NB4 (cell line): ENCODE data around the gene TFF1.

Source experiments
- POLR2A ChIP-seq: IDR thresholded peaks from 2 replicates; pipeline ENCODE4 v1.6.1; 2011; ENCODE audit warnings: mild to moderate bottlenecking; ENCODE audit not compliant: insufficient read length; ENCODE audit errors: extremely low read depth
- TF ChIP-seq, protein P1 (sequence below): IDR thresholded peaks from one replicate; pipeline ENCODE4 v1.5.1; 2012; ENCODE audit warnings: low read depth, low read length
- TF ChIP-seq, protein P2 (sequence below): IDR thresholded peaks from 2 replicates; pipeline ENCODE4 v1.6.1; 2011; ENCODE audit warnings: low read depth, low read length

DNA sequence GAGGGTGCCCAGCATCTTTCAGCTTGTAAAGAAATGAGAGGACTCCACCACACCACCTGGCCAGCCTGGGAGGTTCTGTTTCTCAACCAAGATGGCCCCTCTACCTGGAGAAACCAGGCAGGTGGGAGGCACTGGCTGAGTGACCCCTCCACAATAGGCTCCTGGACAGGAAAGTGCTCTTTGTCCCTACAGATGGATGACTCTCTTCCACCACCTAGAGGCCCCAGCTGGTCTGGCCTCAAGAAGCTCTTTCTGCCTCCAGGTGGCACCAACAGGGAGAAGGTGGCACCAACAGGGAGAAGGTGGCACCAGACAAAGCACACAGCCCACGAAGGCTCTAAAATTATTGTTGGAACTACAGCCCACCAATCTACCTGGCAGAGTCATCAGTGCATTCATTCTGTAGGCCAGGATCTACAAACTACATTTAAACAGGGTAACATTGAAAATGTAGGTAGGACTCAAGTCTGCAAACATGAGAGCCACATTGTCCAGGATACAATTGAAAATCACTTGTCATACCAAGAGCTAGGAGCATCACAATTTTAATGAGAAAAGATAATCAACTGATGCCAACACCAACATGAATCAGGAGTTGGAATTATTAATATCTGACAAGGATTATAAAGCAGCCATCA lies 15.1 kb upstream of the TFF1 start:
- no peak for TF ChIP-seq POLR2A
- TF ChIP-seq, protein P1, sequence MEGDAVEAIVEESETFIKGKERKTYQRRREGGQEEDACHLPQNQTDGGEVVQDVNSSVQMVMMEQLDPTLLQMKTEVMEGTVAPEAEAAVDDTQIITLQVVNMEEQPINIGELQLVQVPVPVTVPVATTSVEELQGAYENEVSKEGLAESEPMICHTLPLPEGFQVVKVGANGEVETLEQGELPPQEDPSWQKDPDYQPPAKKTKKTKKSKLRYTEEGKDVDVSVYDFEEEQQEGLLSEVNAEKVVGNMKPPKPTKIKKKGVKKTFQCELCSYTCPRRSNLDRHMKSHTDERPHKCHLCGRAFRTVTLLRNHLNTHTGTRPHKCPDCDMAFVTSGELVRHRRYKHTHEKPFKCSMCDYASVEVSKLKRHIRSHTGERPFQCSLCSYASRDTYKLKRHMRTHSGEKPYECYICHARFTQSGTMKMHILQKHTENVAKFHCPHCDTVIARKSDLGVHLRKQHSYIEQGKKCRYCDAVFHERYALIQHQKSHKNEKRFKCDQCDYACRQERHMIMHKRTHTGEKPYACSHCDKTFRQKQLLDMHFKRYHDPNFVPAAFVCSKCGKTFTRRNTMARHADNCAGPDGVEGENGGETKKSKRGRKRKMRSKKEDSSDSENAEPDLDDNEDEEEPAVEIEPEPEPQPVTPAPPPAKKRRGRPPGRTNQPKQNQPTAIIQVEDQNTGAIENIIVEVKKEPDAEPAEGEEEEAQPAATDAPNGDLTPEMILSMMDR = peak; percentile 98
- TF ChIP-seq, protein P2, sequence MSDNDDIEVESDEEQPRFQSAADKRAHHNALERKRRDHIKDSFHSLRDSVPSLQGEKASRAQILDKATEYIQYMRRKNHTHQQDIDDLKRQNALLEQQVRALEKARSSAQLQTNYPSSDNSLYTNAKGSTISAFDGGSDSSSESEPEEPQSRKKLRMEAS = no peak
